HG03575 (cell line): Measurements from ENCODE around the gene FOXO3.
"Not testable (repeated sequence)": the region's sequence is repeated elsewhere in the genome, so short reads cannot be mapped to it uniquely, and the experiment has no call there.

ENCODE experiments used
- ATAC-seq: cut with Tn5 transposase; IDR thresholded peaks from one replicate; pipeline ENCODE4 v1.9.1; 2021; ENCODE audit not compliant: unreplicated experiment, insufficient number of reproducible peaks, low FRiP score; ENCODE audit errors: extremely low read depth

The FOXO3 gene

GRCh38 chr6:108672641-108673040, 111.9 kb downstream of the FOXO3 start:
- ATAC-seq = no peak

DNA sequence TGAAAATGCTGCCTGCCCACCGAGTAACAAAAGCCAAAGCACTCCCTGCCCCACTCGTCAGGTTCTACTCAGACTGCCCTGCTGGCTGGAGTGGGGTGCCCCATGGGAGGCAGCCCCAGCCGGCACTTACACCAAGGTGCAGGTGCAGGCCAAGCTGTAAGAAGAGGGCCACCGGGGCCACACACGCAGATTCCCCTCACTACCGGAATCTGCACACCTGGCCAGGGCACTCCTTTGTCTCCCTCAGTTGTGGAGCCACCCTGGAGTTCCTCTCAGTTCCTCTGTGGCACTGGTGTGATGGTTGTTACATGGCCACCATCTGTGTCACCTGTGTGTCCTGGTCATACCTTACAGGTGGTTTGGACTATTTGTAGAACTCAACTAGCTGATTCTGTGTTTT, 112.4 kb downstream of the FOXO3 start:
- ATAC-seq = no peak

DNA sequence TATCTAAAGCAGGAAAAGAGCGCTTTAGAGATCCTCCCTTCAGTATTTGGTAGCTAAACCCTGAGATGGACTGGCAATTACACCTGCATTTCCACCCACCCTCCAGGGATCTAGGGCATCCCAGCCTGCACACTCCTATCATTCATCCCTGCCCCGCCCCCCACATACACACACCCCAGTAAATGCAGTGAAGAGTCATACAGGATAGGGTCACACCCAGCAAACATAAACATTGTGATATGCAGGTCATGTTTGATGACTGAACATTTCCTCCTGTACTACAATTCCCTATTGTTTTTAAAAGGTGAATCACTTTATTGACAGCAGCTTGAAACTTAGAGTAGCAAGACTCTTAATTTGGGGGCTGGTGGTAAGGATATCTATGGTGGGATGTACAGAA, 112.9 kb downstream of the FOXO3 start:
- no peak for ATAC-seq

DNA sequence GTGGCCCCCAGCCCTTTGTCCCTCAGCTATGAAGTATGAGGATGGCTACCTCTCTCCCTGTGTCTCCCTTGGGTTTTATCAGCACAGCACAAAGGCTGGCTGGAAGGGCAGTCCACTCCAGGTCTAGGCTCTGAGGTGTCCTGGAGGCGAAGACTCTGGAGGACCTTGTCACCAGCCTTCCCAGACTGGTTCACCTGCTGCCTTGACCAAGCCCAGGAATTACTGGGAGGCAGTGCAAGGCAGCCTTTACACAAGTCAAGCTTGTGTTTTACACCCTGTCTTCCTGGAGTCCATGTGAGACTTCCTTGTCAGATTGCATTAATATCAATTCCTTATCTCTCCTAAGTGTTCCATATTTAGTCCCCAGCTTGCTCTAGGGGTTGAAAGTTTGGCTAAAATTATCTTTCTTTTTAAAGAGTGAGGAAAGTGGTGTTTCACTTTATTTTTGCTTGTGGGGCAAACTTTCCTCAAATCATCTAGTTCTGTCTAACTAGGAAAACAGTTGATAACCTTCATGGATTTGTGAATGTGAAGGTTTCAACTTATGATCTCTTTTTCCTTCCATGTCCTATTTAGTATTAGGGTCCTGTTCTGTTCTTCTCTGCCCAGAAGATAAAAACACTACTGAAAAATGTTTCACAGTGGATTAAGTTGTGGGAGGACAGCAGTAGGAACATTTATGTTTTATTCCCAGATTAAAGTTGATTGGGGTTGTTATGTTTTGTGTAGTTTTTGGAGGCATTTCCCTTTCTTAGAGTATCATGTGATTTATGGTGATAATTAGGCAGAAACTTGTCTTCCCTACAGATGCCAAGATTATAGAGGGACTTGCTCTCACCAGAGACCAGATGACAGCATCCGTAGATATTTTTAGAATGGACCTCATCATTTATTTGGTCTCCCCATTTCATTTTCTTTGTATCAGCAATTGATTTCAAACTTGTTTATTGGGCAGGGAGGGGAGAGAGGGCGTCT, 114.8 kb downstream of the FOXO3 start:
- no peak for ATAC-seq

DNA sequence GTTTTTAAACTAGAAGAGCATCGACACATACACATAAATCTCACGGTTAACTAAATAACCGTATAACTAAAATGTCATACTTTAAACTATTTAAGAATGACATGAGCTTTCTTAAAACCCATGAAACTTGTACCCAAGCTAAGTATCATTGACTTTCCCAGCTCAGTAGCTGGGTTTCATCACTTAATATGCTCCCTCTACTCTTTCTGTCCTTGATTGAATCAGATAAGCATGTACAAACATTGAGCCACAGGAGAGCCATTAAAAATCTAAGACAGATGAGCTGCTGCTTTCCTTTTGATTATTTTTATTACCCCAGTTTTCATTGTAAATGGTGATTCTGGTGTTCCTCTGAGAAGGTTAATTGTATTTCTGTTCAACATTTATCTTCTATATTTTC, 115.8 kb downstream of the FOXO3 start:
- ATAC-seq = no peak

- no peak for ATAC-seq
Observed at GRCh38 chr6:108677357-108677756, 116.6 kb downstream of the FOXO3 start.

GRCh38 chr6:108677894-108678293, 117.2 kb downstream of the FOXO3 start:
- ATAC-seq = no peak

DNA sequence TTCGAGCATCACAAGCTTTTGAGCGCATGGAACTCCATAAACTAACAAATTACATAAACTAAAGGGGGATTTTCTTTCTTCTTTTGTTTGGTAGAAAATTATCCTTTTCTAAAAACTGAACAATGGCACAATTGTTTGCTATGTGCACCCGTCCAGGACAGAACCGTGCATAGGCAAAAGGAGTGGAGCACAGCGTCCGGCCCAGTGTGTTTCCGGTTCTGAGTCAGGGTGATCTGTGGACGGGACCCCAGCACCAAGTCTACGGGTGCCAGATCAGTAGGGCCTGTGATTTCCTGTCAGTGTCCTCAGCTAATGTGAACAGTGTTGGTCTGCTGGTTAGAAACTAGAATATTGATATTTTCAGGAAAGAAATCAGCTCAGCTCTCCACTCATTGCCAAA, 119.6 kb downstream of the FOXO3 start:
- not testable (repeated sequence) for ATAC-seq

GRCh38 chr6:108681721-108682120, 121.0 kb downstream of the FOXO3 start:
- ATAC-seq = not testable (repeated sequence)

DNA sequence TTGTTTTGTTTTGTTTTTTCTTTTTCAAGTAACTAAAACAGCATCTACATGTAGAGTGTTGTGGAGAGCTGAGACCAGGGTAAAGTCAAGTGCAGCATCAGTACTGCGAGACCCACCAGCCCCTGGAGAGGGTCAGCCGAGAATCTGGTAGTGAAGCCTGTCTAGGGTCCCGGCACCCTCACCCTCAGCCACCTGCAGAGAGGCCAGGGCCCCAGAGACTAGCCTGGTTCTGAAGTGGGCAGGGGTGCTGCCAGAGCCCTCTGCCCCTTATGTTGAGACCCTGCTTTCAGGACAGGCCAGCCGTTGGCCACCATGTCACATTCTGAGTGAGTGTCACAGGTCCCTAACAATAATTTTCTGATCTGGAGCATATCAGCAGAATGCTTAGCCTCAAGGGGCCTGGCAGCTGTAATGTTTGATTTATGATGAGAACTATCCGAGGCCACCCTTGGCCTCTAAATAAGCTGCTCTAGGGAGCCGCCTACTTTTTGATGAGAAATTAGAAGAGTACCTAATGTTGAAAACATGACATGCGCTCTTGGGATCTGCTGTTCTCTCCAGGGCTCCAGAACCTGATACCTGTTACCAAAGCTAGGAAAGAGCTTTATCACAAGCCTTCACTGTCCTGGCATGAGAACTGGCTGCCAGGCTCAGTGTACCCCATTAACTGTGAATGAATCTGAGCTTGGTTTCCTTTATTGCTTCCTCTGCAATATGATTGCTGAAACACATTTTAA, 121.8 kb downstream of the FOXO3 start:
- ATAC-seq = not testable (repeated sequence)

GRCh38 chr6:108683976-108684375, 123.3 kb downstream of the FOXO3 start:
- ATAC-seq = not testable (repeated sequence)

GRCh38 chr6:108684771-108685329, 124.1 kb downstream of the FOXO3 start:
- no peak for ATAC-seq

DNA sequence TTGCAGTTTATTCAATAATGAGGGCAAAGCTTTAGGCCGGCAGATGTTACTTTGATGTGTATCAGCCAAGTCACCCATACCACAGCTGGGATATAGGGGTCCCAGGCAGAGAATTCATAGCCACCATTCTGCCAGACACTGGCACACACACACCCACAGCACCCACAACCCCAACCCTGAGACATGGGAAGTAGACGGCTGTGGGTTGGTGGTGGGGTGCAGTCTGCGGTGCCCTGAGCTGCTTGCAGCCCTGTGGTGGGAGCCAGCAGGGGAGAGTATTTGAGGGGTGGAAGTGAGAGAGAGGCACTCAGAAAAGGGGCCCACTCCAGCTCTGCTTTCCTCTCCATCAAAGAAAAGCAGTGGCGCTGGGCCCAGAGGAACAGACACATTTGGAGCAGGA, 125.3 kb downstream of the FOXO3 start:
- no peak for ATAC-seq

DNA sequence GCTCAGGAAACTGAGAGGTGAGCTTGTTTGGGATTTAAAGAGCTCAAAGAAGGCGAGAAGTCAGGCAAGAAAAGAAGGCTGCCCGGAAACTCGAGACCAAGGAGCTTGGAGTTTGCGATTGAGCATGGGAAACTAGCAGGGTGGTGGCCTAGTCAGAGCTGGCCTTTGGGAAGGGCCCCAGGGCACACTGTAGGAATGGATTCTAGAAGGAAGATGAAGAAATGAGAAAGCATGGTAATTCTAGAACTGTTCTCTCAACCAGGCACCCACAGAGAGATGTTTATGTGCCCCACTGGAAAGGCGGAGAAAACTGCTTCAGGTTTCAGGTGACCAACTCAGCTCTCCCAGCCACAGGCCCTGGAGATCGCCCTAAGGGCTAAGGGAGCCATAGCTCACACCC, 126.2 kb downstream of the FOXO3 start:
- ATAC-seq = no peak

- ATAC-seq = no peak
Observed at GRCh38 chr6:108687921-108688320, 127.2 kb downstream of the FOXO3 start.

DNA sequence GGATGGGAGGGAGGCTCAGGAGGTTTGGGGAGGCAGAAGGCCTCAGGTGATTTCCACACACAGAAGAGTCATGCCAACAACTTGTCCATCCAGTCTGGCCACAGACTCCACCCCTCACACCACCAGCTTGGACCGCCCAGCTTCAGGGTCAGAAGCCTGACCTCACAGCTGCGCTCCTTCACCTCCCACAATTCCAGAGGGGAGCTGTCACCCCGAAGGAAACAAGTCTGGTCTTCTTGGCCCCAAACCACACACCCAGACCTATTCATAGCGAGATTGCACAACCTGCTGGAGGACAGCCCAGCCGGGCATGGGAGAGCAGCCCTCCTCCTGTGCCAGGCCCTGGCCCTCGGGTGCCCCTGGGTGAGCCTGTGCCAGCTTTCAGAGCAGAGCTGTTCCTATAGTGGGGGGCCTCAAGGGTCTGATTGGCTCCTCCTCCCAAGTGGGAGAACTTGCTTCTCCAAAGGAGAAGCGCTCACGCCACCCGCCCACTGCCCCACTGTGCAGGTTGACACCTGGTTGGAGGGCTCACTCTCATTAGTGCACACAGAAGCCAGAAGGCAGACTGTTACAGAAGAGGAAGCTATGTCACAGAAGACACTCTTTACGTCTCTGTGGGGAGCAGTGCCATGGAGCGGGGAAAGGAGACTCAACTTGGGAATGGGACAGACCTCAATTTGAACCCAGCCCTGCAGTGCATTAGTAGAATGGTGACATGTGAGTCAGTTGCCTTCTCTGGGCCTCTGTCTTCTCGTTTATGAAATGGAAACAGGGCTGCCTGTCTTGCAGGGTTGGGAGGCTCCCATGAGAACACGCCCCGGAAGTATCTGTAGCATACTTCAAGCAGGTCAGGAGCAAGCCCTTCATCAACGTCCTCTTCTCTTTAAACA, 128.8 kb downstream of the FOXO3 start:
- no peak for ATAC-seq

DNA sequence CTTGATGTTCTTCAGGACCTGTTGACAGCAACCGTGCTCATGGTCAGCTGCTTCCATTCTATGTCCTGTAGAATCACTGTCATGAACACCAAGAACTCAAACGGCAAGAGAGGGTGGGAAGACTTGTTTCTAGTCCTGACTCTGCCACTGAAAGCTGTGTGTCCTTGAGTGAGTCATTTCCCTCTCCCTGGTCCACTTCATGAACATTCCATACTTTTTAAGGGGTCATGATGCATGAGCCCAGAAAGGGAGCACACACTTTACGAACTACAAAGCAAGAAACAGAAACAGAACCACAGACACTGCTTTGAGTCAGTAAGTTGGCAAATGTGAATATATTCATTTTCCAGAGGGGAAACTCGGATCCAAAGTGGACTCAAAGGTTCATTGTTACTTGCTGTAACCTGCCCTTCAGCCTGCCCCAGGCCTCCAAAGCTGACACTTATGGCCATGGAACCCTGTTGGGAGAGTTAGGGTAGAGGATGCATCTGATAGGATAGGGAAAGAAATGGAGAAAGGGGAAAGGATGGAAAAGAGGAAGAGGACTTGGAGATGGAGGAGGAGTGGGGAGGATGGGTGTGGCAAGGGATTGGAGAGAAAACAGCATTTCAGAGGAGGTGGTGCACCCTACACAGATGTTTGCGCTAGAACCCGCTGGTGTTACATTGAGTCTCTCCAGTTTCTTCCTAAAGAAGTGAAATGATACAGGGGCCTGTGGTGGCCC, 129.8 kb downstream of the FOXO3 start:
- ATAC-seq = no peak

DNA sequence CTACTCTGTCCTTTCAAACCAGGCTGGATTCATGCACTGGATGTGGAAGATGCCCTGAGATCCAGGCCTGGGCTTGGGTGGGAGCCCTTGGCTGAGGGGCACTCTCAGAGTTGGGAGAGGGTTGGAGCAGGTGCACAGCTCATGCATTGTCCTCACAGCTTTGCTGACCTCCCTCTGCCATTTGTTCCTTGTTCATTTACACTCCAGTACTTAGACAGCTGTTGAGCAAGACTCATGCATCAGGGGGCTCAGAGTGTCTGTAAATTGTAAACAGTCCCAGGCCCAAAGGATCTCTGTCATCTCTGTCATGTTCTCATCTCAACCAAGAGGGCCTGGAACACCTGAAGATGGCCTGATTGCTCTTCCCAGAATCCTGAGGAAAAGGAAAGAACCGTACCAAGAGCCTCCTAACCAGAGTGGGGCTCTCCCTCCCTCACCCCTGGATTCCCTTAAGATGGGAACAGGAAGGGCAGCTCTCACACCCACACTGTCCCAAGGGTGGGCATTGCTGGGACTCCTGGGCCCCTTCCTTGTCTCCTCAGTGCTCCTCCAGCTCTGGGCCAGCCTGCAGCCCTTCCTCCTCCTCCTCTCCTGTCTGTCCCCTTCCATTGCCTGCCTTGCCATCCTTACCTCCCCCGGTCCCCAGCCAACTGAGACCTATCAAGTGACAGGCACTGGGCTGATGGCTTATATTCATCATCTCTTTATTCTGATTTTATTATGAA, 132.9 kb downstream of the FOXO3 start:
- ATAC-seq = no peak
